ENCODE measurements around the gene SERTAD1. TPM values are rescaled to one million over a fixed set of nuclear protein-coding genes. Genes with fewer than 3 reads are reported as not detected.

Gene SERTAD1
- total and polyA plus RNA-seq, 2 of the 4 experiments (the other 2 are of a cell fraction), result 21.1 to 27.4 TPM

- Histone ChIP-seq H2AK9ac (replicated peaks; ENCODE audit: low read depth, low read length, poor library complexity) (peak overlapping the region; percentile 28), H3K9me1 (ENCODE audit: insufficient read depth, low read length) (peaks cover 3% of the 10 kb centered on the region; the same call in 1 of the 2 replicates), H4K20me1 (ENCODE audit: insufficient read depth, low read length) (no peaks in the 10 kb centered on the region), H3K27ac (ENCODE audit: insufficient read depth, low read length) (no peak overlapping the region), H4K8ac (ENCODE audit: low read depth in 2 of 2, low read length in 2 of 2) (no peak overlapping the region), H3K23ac (ENCODE audit: low read depth, low read length) (no peak overlapping the region), H3K56ac (ENCODE audit: extremely low read depth, insufficient read depth, low read length) (no peak overlapping the region), H2AK5ac (ENCODE audit: low read depth, low read length) (no peak overlapping the region), H2AFZ (replicated peaks; ENCODE audit: low read length, poor library complexity) (no peak overlapping the region), H3K4ac (ENCODE audit: low read depth, low read length) (no peak overlapping the region), H2BK15ac (ENCODE audit: low read depth, low read length) (no peak overlapping the region), H3K27me3 (ENCODE audit: control insufficient read depth, insufficient read depth, low read length) (no peaks in the 10 kb centered on the region), H3K4me1 (ENCODE audit: control insufficient read depth, insufficient read depth, low read length) (no peaks in the 10 kb centered on the region; the same call in 1 of the 2 replicates), H4K5ac (ENCODE audit: low read depth, low read length) (no peak overlapping the region), H2BK5ac (ENCODE audit: low read depth, low read length, poor library complexity, severe bottlenecking) (no peak overlapping the region), H3K79me1 (ENCODE audit: low read depth in 1 of 2, low read length in 2 of 2) (no peaks in the 10 kb centered on the region), H3K9ac (ENCODE audit: low read depth, low read length) (no peak overlapping the region), H2BK20ac (ENCODE audit: low read depth, low read length) (no peak overlapping the region), H3K36me3 (ENCODE audit: control insufficient read depth, insufficient read depth, low read length) (peaks cover 6% of the 10 kb centered on the region; the same call in 1 of the 2 replicates), H3K18ac (ENCODE audit: low read depth, low read length) (no peak overlapping the region), H3K9me3 (ENCODE audit: control insufficient read depth, insufficient read depth, low read length) (no peaks in the 10 kb centered on the region), H3K14ac (replicated peaks; ENCODE audit: low read depth, low read length) (no peak overlapping the region), H2BK120ac (ENCODE audit: low read depth, low read length) (no peak overlapping the region), H3K4me2 (ENCODE audit: low read depth, low read length) (no peak overlapping the region), H3K4me3 (ENCODE audit: insufficient read depth, low read depth, low read length) (no peak overlapping the region), H4K91ac (ENCODE audit: insufficient read depth, low read depth, low read length) (no peak overlapping the region)
- no TSS peak for BruUV-seq (replicated peaks)
- ChIA-PET CTCF (interaction anchor here (2.9 kb wide), 1 partner anchor 12 kb away, joined by 10 read pairs; no protein-coding TSS in a partner anchor), POLR2A (ENCODE audit: unreplicated experiment) (no interaction called here)
- dilution Hi-C loops (cut with HindIII; ENCODE audit: low sequenced_read_pairs, unreplicated experiment) (no loop called here), in situ Hi-C loops (cut with MboI; ENCODE audit: low sequenced_read_pairs) (no loop called here), intact Hi-C loops (cut with micrococcal nuclease) (no loop called here)
- 75% methylated on average over 4 of the region's 5 CpGs; no CpG with 5 or more reads in 1 of the 2 experiments for WGBS, 2 experiments (ENCODE audit: extremely low coverage in 2 of 2, insufficient read length in 1 of 2)
- TF ChIP-seq MXI1 (IDR thresholded peaks at IDR 0.05; ENCODE audit: borderline replicate concordance, low read depth, low read length) (no peak), MAZ (IDR thresholded peaks at IDR 0.05; ENCODE audit: borderline replicate concordance, low read depth, low read length) (no peak), CEBPB (IDR thresholded peaks at IDR 0.05; ENCODE audit: low read depth, low read length) (no peak), CHD1 (IDR thresholded peaks at IDR 0.05; ENCODE audit: low read depth, low read length) (no peak)
- no peak for ATAC-seq (ENCODE audit: low read depth)
- DNase-seq, result no peak
Observed at GRCh38 chr19:40452016-40452415, 26.2 kb upstream of the SERTAD1 start.

All from IMR-90 (cell line).